ENCODE measurements around the gene SLC25A21. TPM values are rescaled to one million over a fixed set of nuclear protein-coding genes. Genes with fewer than 3 reads are reported as not detected.
"Not testable (repeated sequence)": the region's sequence is repeated elsewhere in the genome, so short reads cannot be mapped to it uniquely, and the experiment has no call there.

Gene SLC25A21
- total RNA-seq, 1 donor from 2014 or later = 1.2 TPM

DNA sequence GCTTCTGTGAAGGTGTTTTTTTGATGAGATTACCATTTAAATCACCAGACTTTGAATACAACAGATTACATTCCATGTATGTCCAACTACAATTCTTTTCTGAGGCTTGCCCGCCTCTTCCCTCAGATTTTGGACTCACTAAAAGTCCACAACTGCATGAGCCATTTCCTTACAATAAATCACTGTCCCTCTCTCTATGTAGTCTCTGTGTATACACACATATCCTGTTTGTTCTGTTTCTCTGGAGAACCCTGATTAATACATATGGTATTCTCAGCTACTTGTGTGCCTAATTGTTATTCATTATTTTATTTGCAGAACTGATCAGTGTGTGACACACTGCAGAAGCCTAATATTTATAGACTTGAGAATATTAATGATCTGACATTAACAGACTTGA lies 22.9 kb upstream of the SLC25A21 start:
- TF ChIP-seq CTCF (IDR thresholded peaks at IDR 0.05; ENCODE audit: unreplicated experiment) = no peak
- no peak for DNase-seq (ENCODE audit: low spot score)
- Mint-ChIP-seq H3K27ac (ENCODE audit: unreplicated experiment) (no peak overlapping the region), H3K4me1 (ENCODE audit: unreplicated experiment) (peaks cover 10% of the 10 kb centered on the region), H3K36me3 (ENCODE audit: low read depth, unreplicated experiment) (no peaks in the 10 kb centered on the region), H3K27me3 (ENCODE audit: unreplicated experiment) (peaks cover 2% of the 10 kb centered on the region), H3K4me3 (ENCODE audit: unreplicated experiment) (no peak overlapping the region), H3K9me3 (ENCODE audit: unreplicated experiment) (no peaks in the 10 kb centered on the region)

- H3K36me3 Mint-ChIP-seq (ENCODE audit: low read depth, unreplicated experiment) = no peaks in the 10 kb centered on the region
Measured at GRCh38 chr14:37194698-37195097, 22.3 kb upstream of the SLC25A21 start.

GRCh38 chr14:37189733-37190132 lies 17.3 kb upstream of the SLC25A21 start:
- not testable (repeated sequence) for H3K36me3 Mint-ChIP-seq (ENCODE audit: low read depth, unreplicated experiment); DNase-seq (ENCODE audit: low spot score); H3K4me1 Mint-ChIP-seq (ENCODE audit: unreplicated experiment); H3K27ac Mint-ChIP-seq (ENCODE audit: unreplicated experiment); H3K9me3 Mint-ChIP-seq (ENCODE audit: unreplicated experiment); H3K27me3 Mint-ChIP-seq (ENCODE audit: unreplicated experiment); H3K4me3 Mint-ChIP-seq (ENCODE audit: unreplicated experiment)

More at GRCh38 chr14:37194698-37195097, 22.3 kb upstream of the SLC25A21 start:
- no peak for DNase-seq (ENCODE audit: low spot score)
- no peak for TF ChIP-seq CTCF (IDR thresholded peaks at IDR 0.05; ENCODE audit: unreplicated experiment)
- Mint-ChIP-seq H3K4me1 (ENCODE audit: unreplicated experiment) (peaks cover 10% of the 10 kb centered on the region), H3K27ac (ENCODE audit: unreplicated experiment) (no peak overlapping the region), H3K27me3 (ENCODE audit: unreplicated experiment) (peaks cover 2% of the 10 kb centered on the region), H3K4me3 (ENCODE audit: unreplicated experiment) (no peak overlapping the region), H3K9me3 (ENCODE audit: unreplicated experiment) (no peaks in the 10 kb centered on the region)

GRCh38 chr14:37187840-37188577 lies 15.6 kb upstream of the SLC25A21 start:
- H3K27me3 Mint-ChIP-seq (ENCODE audit: unreplicated experiment); H3K36me3 Mint-ChIP-seq (ENCODE audit: low read depth, unreplicated experiment); H3K4me3 Mint-ChIP-seq (ENCODE audit: unreplicated experiment); H3K9me3 Mint-ChIP-seq (ENCODE audit: unreplicated experiment); H3K27ac Mint-ChIP-seq (ENCODE audit: unreplicated experiment); DNase-seq (ENCODE audit: low spot score); H3K4me1 Mint-ChIP-seq (ENCODE audit: unreplicated experiment): not testable (repeated sequence)

DNA sequence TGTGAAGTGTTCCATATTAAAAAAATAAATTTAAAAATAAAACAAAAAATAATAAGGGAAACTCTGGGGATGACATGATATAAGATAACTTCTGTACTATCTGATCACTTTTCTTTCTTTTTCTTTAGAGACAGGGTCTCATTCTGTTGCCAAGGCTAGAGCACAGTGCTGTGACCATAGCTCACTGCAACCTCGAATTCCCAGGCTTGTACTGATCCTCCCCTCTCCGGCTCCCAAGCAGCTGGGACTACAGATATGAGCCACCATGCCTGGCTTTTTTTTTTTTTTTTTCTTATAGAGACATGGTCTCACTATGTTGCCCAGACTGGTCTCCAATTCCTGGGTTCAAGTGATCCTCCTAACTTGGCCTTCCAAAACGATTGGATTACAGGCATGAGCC lies 14.9 kb upstream of the SLC25A21 start:
- Mint-ChIP-seq H3K4me1 (ENCODE audit: unreplicated experiment) (no peaks in the 10 kb centered on the region), H3K4me3 (ENCODE audit: unreplicated experiment) (no peak overlapping the region), H3K36me3 (ENCODE audit: low read depth, unreplicated experiment) (no peaks in the 10 kb centered on the region), H3K27me3 (ENCODE audit: unreplicated experiment) (peaks cover 3% of the 10 kb centered on the region), H3K9me3 (ENCODE audit: unreplicated experiment) (no peaks in the 10 kb centered on the region), H3K27ac (ENCODE audit: unreplicated experiment) (no peak overlapping the region)
- TF ChIP-seq CTCF (IDR thresholded peaks at IDR 0.05; ENCODE audit: unreplicated experiment) = no peak
- no peak for DNase-seq (ENCODE audit: low spot score)

GRCh38 chr14:37186865-37187264 lies 14.5 kb upstream of the SLC25A21 start:
- peaks cover 3% of the 10 kb centered on the region for H3K27me3 Mint-ChIP-seq (ENCODE audit: unreplicated experiment)
- TF ChIP-seq CTCF (IDR thresholded peaks at IDR 0.05; ENCODE audit: unreplicated experiment) = no peak
- H3K27ac Mint-ChIP-seq (ENCODE audit: unreplicated experiment) = no peak overlapping the region
- no peaks in the 10 kb centered on the region for H3K9me3 Mint-ChIP-seq (ENCODE audit: unreplicated experiment)
- DNase-seq (ENCODE audit: low spot score) = no peak
- no peak overlapping the region for H3K4me3 Mint-ChIP-seq (ENCODE audit: unreplicated experiment)
- no peaks in the 10 kb centered on the region for H3K36me3 Mint-ChIP-seq (ENCODE audit: low read depth, unreplicated experiment)
- no peaks in the 10 kb centered on the region for H3K4me1 Mint-ChIP-seq (ENCODE audit: unreplicated experiment)

All from endothelial cell (in vitro differentiated cells).